ENCODE data around the gene KRTAP1-3.

- TF ChIP-seq CTCF (IDR thresholded peaks at IDR 0.05) (no peak), EP300 (IDR thresholded peaks at IDR 0.05) (no peak), POLR2AphosphoS5 (IDR thresholded peaks at IDR 0.05) (no peak), POLR2A (IDR thresholded peaks at IDR 0.05) (no peak)
Measured at GRCh38 chr17:41054025-41054424, 19.4 kb upstream of the KRTAP1-3 start.
